Measurements from ENCODE around the gene ITIH3. TPM values are rescaled to one million over a fixed set of nuclear protein-coding genes. Genes with fewer than 3 reads are reported as not detected.

The ITIH3 gene
- total and polyA plus RNA-seq, 2 of the 8 experiments (the other 6 are each of a cell fraction or from before 2014, with no cell fraction given) = not detected

DNA sequence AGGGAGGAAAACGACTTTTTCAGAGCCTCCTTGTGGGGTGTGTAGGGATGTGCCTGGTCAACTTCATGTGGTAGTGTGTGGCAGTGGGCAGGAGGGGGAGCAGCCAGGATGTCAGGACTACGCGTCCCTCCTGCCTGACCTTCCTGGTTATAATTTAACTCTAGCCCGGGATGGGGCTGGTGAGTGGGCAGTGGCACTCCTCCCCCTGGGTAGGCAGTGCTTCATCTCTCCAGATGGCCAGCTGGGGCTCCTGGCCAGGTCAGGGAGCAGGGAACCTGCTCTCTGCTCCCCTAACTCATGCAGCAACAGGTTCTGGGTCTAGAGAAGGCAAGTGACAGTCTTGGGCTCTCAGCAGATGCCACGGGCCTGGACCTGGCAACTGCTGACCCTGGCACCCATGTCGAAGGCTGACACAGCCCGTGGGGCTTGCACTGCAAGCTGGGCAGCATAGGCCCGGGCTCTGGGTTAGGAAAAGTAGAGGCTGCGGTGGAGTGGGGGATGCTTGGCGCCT lies 33.3 kb downstream of the ITIH3 start:
- Histone ChIP-seq H3K27ac (ENCODE audit: low read depth, low read length) (no peak overlapping the region), H3K56ac (replicated peaks; ENCODE audit: insufficient read length, low read depth, low read length) (no peak overlapping the region), H3K14ac (ENCODE audit: insufficient read length) (no peak overlapping the region), H3K79me1 (ENCODE audit: low read depth, low read length) (no peaks in the 10 kb centered on the region), H2BK15ac (ENCODE audit: low read length) (no peak overlapping the region), H3K4me3 (ENCODE audit: extremely low read depth in 1 of 4, insufficient read depth in 2 of 4, low read depth in 3 of 4, low read length in 4 of 4) (no peak overlapping the region), H2AK5ac (ENCODE audit: low read depth, low read length) (no peak overlapping the region), H3K9me3 (ENCODE audit: insufficient read depth in 2 of 2, low read depth in 1 of 2, low read length in 1 of 2) (no peaks in the 10 kb centered on the region), H4K8ac (ENCODE audit: extremely low read depth, insufficient read depth, low read length) (no peak overlapping the region), H3K4me1 (replicated peaks in 1 of 4; ENCODE audit: control insufficient read depth in 3 of 4, insufficient read depth in 4 of 4, low read length in 3 of 4) (peaks cover 0 to 2% (median under 1%) of the 10 kb centered on the region in 4 experiments; a peak in 2 of 7 replicates), H4K91ac (replicated peaks; ENCODE audit: insufficient read length, low read length) (no peak overlapping the region), H3K27me3 (replicated peaks in 1 of 4; ENCODE audit: control insufficient read depth in 3 of 4, extremely low read depth in 1 of 4, insufficient read depth in 3 of 4, low read length in 3 of 4) (no peaks in the 10 kb centered on the region), H2BK20ac (ENCODE audit: low read length) (no peak overlapping the region), H4K5ac (ENCODE audit: insufficient read length, low read depth, low read length) (no peak overlapping the region), H2BK12ac (ENCODE audit: low read depth, low read length) (no peak overlapping the region), H3K23ac (ENCODE audit: insufficient read length) (no peak overlapping the region), H3K23me2 (ENCODE audit: low read depth, low read length) (no peaks in the 10 kb centered on the region), H2BK120ac (replicated peaks; ENCODE audit: low read depth, low read length) (no peak overlapping the region), H3K4ac (replicated peaks; ENCODE audit: insufficient read length, low read depth, low read length) (no peak overlapping the region), H3K18ac (ENCODE audit: extremely low read depth, low read length) (no peak overlapping the region), H2BK5ac (ENCODE audit: low read depth, low read length) (no peak overlapping the region), H2AFZ (ENCODE audit: low read length) (no peak overlapping the region), H3K9ac (replicated peaks in 1 of 4; ENCODE audit: extremely low read depth in 1 of 4, low read depth in 3 of 4, low read length in 3 of 4) (no peak overlapping the region), H4K20me1 (replicated peaks in 1 of 2; ENCODE audit: control insufficient read depth in 1 of 2, insufficient read depth in 2 of 2, low read length in 2 of 2) (no peaks in the 10 kb centered on the region), H3K79me2 (ENCODE audit: control insufficient read depth in 1 of 2, insufficient read depth in 2 of 2, low read length in 2 of 2) (no peaks in the 10 kb centered on the region), H3K4me2 (ENCODE audit: insufficient read depth in 1 of 2, low read depth in 2 of 2, low read length in 2 of 2) (no peak overlapping the region; a peak in 1 of 4 replicates), H3K36me3 (ENCODE audit: control insufficient read depth in 2 of 4, insufficient read depth in 4 of 4, low read length in 3 of 4) (no peaks in the 10 kb centered on the region)
- POLR2A ChIA-PET (ENCODE audit: partially characterized antibody) = interaction anchor here (1.1 kb wide), 1 partner anchor 57 kb away, joined by 3 read pairs; the partner anchor contains the start of gene NEK4
- 77% methylated on average over 9 of the region's 10 CpGs; no CpG with 5 or more reads in 1 of the 2 experiments for whole genome bisulfite sequencing, 2 experiments (ENCODE audit: extremely low coverage in 1 of 2, insufficient coverage in 1 of 2, insufficient read length in 1 of 2, insufficient replicate concordance in 2 of 2, low coverage in 1 of 2, low lambda C conversion rate in 2 of 2, missing lambda C conversion rate in 1 of 2)
- no peak for FAIRE-seq
- no peak for DNase-seq (ENCODE audit: low read depth in 1 of 2, low spot score in 2 of 2)
- CTCF ChIA-PET (ENCODE audit: partially characterized antibody) = interaction anchor here (0.7 to 3.5 kb wide), 12 partner anchors 9 to 107 kb away, joined by 3 to 18 read pairs (median 4); no protein-coding TSS in a partner anchor
- no peak for TF ChIP-seq HDAC2 (IDR thresholded peaks at IDR 0.05; ENCODE audit: borderline replicate concordance in 1 of 2, low read depth in 2 of 2, low read length in 2 of 2)
- TF ChIP-seq, protein P1, sequence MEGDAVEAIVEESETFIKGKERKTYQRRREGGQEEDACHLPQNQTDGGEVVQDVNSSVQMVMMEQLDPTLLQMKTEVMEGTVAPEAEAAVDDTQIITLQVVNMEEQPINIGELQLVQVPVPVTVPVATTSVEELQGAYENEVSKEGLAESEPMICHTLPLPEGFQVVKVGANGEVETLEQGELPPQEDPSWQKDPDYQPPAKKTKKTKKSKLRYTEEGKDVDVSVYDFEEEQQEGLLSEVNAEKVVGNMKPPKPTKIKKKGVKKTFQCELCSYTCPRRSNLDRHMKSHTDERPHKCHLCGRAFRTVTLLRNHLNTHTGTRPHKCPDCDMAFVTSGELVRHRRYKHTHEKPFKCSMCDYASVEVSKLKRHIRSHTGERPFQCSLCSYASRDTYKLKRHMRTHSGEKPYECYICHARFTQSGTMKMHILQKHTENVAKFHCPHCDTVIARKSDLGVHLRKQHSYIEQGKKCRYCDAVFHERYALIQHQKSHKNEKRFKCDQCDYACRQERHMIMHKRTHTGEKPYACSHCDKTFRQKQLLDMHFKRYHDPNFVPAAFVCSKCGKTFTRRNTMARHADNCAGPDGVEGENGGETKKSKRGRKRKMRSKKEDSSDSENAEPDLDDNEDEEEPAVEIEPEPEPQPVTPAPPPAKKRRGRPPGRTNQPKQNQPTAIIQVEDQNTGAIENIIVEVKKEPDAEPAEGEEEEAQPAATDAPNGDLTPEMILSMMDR (IDR thresholded peaks at IDR 0.05; ENCODE audit: control extremely low read depth in 1 of 3, insufficient read depth in 1 of 3, low read depth in 1 of 3, low read length in 3 of 3) = peak in 2 of 3 experiments; percentile 50 to 56; a peak in 2 of 4 replicates
- TF ChIP-seq RAD21 (IDR thresholded peaks at IDR 0.05 in 1 of 2, conservative IDR thresholded peaks at IDR 0.05 in 1 of 2; ENCODE audit: low read depth in 2 of 2, low read length in 2 of 2) = peak in 1 of 2 experiments; percentile 30; a peak in 1 of 4 replicates
